H1 (cell line): ENCODE measurements around the gene KHSRP. TPM values are rescaled to one million over a fixed set of nuclear protein-coding genes. Genes with fewer than 3 reads are reported as not detected.
A peak's percentile ranks its signal among the peaks of the same experiment; 100 is the strongest.

Experiments
- CTCF ChIA-PET: fragments of 300-600 bp; sonication (Branson Sonifier 250); formaldehyde crosslinking; loops from one replicate; lab custom pipeline; 2021; ENCODE audit not compliant: partially characterized antibody; lab: Charles Lee
- POLR2A ChIA-PET: fragments of 300-600 bp; sonication (Branson Sonifier 250); formaldehyde crosslinking; loops from one replicate; lab custom pipeline; 2021; ENCODE audit warnings: inconsistent platforms; ENCODE audit not compliant: partially characterized antibody; lab: Charles Lee
- DNase-seq, 2 experiments: peaks; one replicate each; pipeline versions ENCODE4 v3.0.0 to v3.0.0-alpha.2; 2010 to 2022; ENCODE audit warnings: low spot score in 2 of 2, low read depth in 1 of 2, mixed read lengths in 1 of 2
- FAIRE-seq: peaks from 2 replicates; lab custom pipeline; 2011; peaks lifted over from hg19 to GRCh38; lab: Jason Lieb, UNC
- H2AFZ ChIP-seq: 2 replicates; pipeline ENCODE4 v1.8.1; 2012; ENCODE audit warnings: low read length, inconsistent platforms
- H2AK5ac ChIP-seq: 2 replicates; pipeline ENCODE4 v1.6.1; 2013; ENCODE audit warnings: low read depth, low read length
- H2BK120ac ChIP-seq: replicated peaks from 2 replicates; pipeline ENCODE3; 2013; ENCODE audit warnings: low read depth, low read length, inconsistent platforms
- H2BK12ac ChIP-seq: 2 replicates; pipeline ENCODE4 v1.6.1; 2013; ENCODE audit warnings: low read depth, low read length
- H2BK15ac ChIP-seq: 2 replicates; pipeline ENCODE4 v1.6.1; 2013; ENCODE audit warnings: low read length
- H2BK20ac ChIP-seq: 2 replicates; pipeline ENCODE4 v1.6.1; 2013; ENCODE audit warnings: low read length
- H2BK5ac ChIP-seq: 2 replicates; pipeline ENCODE4 v1.6.1; 2013; ENCODE audit warnings: low read depth, low read length
- H3K14ac ChIP-seq: 2 replicates; pipeline ENCODE4 v1.6.1; 2013; ENCODE audit warnings: inconsistent platforms; ENCODE audit not compliant: insufficient read length
- H3K18ac ChIP-seq: 2 replicates; pipeline ENCODE4 v1.6.1; 2013; ENCODE audit warnings: low read length; ENCODE audit errors: extremely low read depth
- H3K23ac ChIP-seq: 2 replicates; pipeline ENCODE4 v1.6.1; 2013; ENCODE audit warnings: inconsistent platforms; ENCODE audit not compliant: insufficient read length
- H3K23me2 ChIP-seq: 2 replicates; pipeline ENCODE4 v1.6.1; 2013; ENCODE audit warnings: low read depth, low read length
- H3K27ac ChIP-seq: 2 replicates; pipeline ENCODE4 v1.6.1; 2011; ENCODE audit warnings: low read depth, low read length, inconsistent platforms
- H3K27me3 ChIP-seq, 4 experiments: replicated peaks in 1 of 4; 1 replicate in 1 of 4; 2 replicates in 3 of 4; pipeline versions ENCODE4 v1.6.1 to v1.8.1; 2011 to 2013; ENCODE audit warnings: low read length in 3 of 4, mild to moderate bottlenecking in 3 of 4, inconsistent platforms in 2 of 4, mixed read lengths in 2 of 4, moderate library complexity in 1 of 4; ENCODE audit not compliant: control insufficient read depth in 3 of 4, insufficient read depth in 3 of 4; ENCODE audit errors: extremely low read depth in 1 of 4
- H3K36me3 ChIP-seq, 4 experiments: 2 replicates each; pipeline versions ENCODE4 v1.6.1 to v1.8.1; 2011 to 2013; ENCODE audit warnings: mild to moderate bottlenecking in 4 of 4, low read length in 3 of 4, moderate library complexity in 2 of 4, control low read depth in 1 of 4, inconsistent platforms in 1 of 4; ENCODE audit not compliant: insufficient read depth in 4 of 4, control insufficient read depth in 2 of 4
- H3K4ac ChIP-seq: replicated peaks from 2 replicates; pipeline ENCODE3; 2013; ENCODE audit warnings: low read length, low read depth, mixed read lengths, inconsistent platforms; ENCODE audit not compliant: insufficient read length
- H3K4me1 ChIP-seq, 4 experiments: replicated peaks in 1 of 4; 1 replicate in 1 of 4; 2 replicates in 3 of 4; pipeline versions ENCODE4 v1.6.1 to v1.8.1; 2011 to 2013; ENCODE audit warnings: low read length in 3 of 4, inconsistent platforms in 2 of 4, mixed read lengths in 1 of 4; ENCODE audit not compliant: insufficient read depth in 4 of 4, control insufficient read depth in 3 of 4
- H3K4me2 ChIP-seq, 2 experiments: 2 replicates each; pipeline versions ENCODE4 v1.6.1 to v1.8.1; 2011 to 2013; ENCODE audit warnings: low read depth in 2 of 2, low read length in 2 of 2, control low read depth in 1 of 2, inconsistent platforms in 1 of 2, mild to moderate bottlenecking in 1 of 2; ENCODE audit not compliant: insufficient read depth in 1 of 2
- H3K4me3 ChIP-seq, 4 experiments: fragments of 200-600, 300-600 bp in 1 of 4; sonication (generic), shearing (Covaris generic), sonication (Bioruptor Twin) in 1 of 4; 2 replicates each; pipeline versions ENCODE4 v1.5.1 to v1.8.1; 2011 to 2016; ENCODE audit warnings: low read length in 4 of 4, low read depth in 3 of 4, control low read depth in 2 of 4, inconsistent platforms in 2 of 4, mild to moderate bottlenecking in 2 of 4, mixed read lengths in 1 of 4, moderate library complexity in 1 of 4; ENCODE audit not compliant: insufficient read depth in 2 of 4; ENCODE audit errors: extremely low read depth in 1 of 4
- H3K56ac ChIP-seq: replicated peaks from 2 replicates; pipeline ENCODE3; 2013; ENCODE audit warnings: low read depth, mild to moderate bottlenecking, mixed read lengths, low read length, inconsistent platforms; ENCODE audit not compliant: insufficient read length
- H3K79me1 ChIP-seq: 2 replicates; pipeline ENCODE4 v1.6.1; 2013; ENCODE audit warnings: low read depth, low read length, control low read depth
- H3K79me2 ChIP-seq, 2 experiments: 2 replicates each; pipeline versions ENCODE4 v1.6.1 to v1.8.1; 2012 to 2013; ENCODE audit warnings: low read length in 2 of 2, mild to moderate bottlenecking in 2 of 2, inconsistent platforms in 1 of 2; ENCODE audit not compliant: insufficient read depth in 2 of 2, control insufficient read depth in 1 of 2
- H3K9ac ChIP-seq, 4 experiments: replicated peaks in 1 of 4; 1 replicate in 1 of 4; 2 replicates in 3 of 4; pipeline versions ENCODE4 v1.6.1 to v1.8.1; 2011 to 2013; ENCODE audit warnings: low read depth in 3 of 4, low read length in 3 of 4, control low read depth in 2 of 4, mild to moderate bottlenecking in 2 of 4, moderate library complexity in 2 of 4, inconsistent platforms in 1 of 4; ENCODE audit errors: extremely low read depth in 1 of 4
- H3K9me3 ChIP-seq, 2 experiments: 2 replicates each; pipeline versions ENCODE4 v1.6.1 to v1.8.1; 2012 to 2013; ENCODE audit warnings: mild to moderate bottlenecking in 2 of 2, moderate library complexity in 2 of 2, control low read depth in 1 of 2, inconsistent platforms in 1 of 2, low read depth in 1 of 2, low read length in 1 of 2, mixed read lengths in 1 of 2; ENCODE audit not compliant: insufficient read depth in 2 of 2
- H4K20me1 ChIP-seq, 2 experiments: replicated peaks in 1 of 2; 2 replicates each; pipeline versions ENCODE3 to v1.8.1; 2011 to 2013; ENCODE audit warnings: inconsistent platforms in 2 of 2, low read length in 2 of 2, mild to moderate bottlenecking in 1 of 2; ENCODE audit not compliant: insufficient read depth in 2 of 2, control insufficient read depth in 1 of 2
- H4K5ac ChIP-seq: 2 replicates; pipeline ENCODE4 v1.6.1; 2013; ENCODE audit warnings: low read length, low read depth, mixed read lengths, inconsistent platforms; ENCODE audit not compliant: insufficient read length
- H4K8ac ChIP-seq: 2 replicates; pipeline ENCODE4 v1.8.0; 2013; ENCODE audit warnings: mild to moderate bottlenecking, moderate library complexity, low read length, inconsistent platforms; ENCODE audit not compliant: insufficient read depth; ENCODE audit errors: extremely low read depth
- H4K91ac ChIP-seq: replicated peaks from 2 replicates; pipeline ENCODE3; 2013; ENCODE audit warnings: low read length, mixed read lengths, inconsistent platforms; ENCODE audit not compliant: insufficient read length
- MAFK ChIP-seq: IDR thresholded peaks from 2 replicates; pipeline ENCODE4 v1.6.1; 2012; ENCODE audit warnings: low read depth, mild to moderate bottlenecking, improper control_type of control experiment, low read length
- POU5F1 ChIP-seq: IDR thresholded peaks from 2 replicates; pipeline ENCODE4 v1.6.1; 2011; ENCODE audit warnings: low read depth, mild to moderate bottlenecking, low read length, moderate library complexity
- TEAD4 ChIP-seq: IDR thresholded peaks from 2 replicates; pipeline ENCODE4 v1.6.1; 2012; ENCODE audit warnings: low read depth, low read length, inconsistent platforms, mixed read lengths
- WGBS, 2 experiments: shearing (Covaris generic) in 1 of 2; methylation state at CpG; one replicate each; pipeline versions ENCODE4 v1.1.6 to v1.1.7; 2013 to 2015; ENCODE audit warnings: low lambda C conversion rate in 2 of 2, mixed read lengths in 2 of 2, inconsistent platforms in 1 of 2, low coverage in 1 of 2, missing lambda C conversion rate in 1 of 2; ENCODE audit not compliant: insufficient replicate concordance in 2 of 2, insufficient coverage in 1 of 2, insufficient read length in 1 of 2; ENCODE audit errors: extremely low coverage in 1 of 2, missing lambda C conversion rate in 1 of 2; 5-methylcytosine and 5-hydroxymethylcytosine counted together
- polyA plus RNA-seq, 7 experiments: library from polyadenylated mRNA; depleted of rRNA in 3 of 7; stranded (reverse) in 5 of 7; unstranded in 2 of 7; fragments of >200 nt in 5 of 7; fragments of 200-250 nt in 2 of 7; gene quantifications; 1 replicate in 5 of 7; 2 replicates in 1 of 7; 4 replicates in 1 of 7; pipeline versions ENCODE4 v1.2.1 to v1.2.3, GENCODE V29; 2011 to 2013; ENCODE audit warnings: missing spikeins in 2 of 7, mixed read lengths in 2 of 7
- total RNA-seq: library from RNA; stranded (reverse); fragmentation: NEBNext Ultra II Directional; extraction: Animal tissue kit (Norgen Biotek cat#: 25700); gene quantifications from 2 replicates; pipeline ENCODE4 v1.2.1, GENCODE V29; 2021

Gene KHSRP
- total and polyA plus RNA-seq, 2 of the 8 experiments (the other 6 are each of a cell fraction or from before 2014, with no cell fraction given): 143 to 573 TPM

DNA sequence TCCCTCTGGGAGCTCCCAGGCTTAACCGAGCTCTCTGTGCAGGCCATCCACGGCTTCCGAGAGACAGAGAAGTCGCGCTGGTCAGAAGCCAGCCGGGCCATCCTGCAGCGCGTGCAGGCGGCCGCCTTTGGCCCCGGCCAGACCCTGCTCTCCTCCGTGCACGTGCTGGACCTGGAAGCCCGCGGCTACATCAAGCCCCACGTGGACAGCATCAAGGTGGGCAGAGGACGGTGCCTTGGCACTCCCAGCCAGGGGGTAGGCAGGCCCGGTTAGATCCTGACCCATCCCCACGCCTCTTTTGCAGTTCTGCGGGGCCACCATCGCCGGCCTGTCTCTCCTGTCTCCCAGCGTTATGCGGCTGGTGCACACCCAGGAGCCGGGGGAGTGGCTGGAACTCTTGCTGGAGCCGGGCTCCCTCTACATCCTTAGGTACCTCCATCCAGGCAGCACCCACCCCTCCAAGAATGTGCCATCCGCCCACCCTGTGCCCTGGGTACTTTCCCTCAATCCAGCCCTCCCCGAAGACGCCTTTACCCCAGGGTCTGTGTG is 50.4 kb downstream of the KHSRP start:
- Histone ChIP-seq H4K5ac (no peak overlapping the region), H3K4me2 (peak overlapping the region; percentile 50 to 74), H2BK20ac (no peak overlapping the region), H4K91ac (peak overlapping the region; percentile 41), H3K4me3 (peak overlapping the region in 3 of 4 experiments; percentile 26 to 52 (median 33); a peak in 4 of 8 replicates), H3K14ac (no peak overlapping the region), H3K9me3 (no peaks in the 10 kb centered on the region), H3K18ac (peak overlapping the region; percentile 83), H4K8ac (peak overlapping the region; percentile 22; the same call in 1 of the 2 replicates), H2BK15ac (0 out of 2 replicates have a peak overlapping the region, but pooled peaks have one; percentile 0), H2AFZ (no peak overlapping the region), H2BK12ac (no peak overlapping the region), H3K9ac (no peak overlapping the region; a peak in 1 of 7 replicates), H2BK5ac (peak overlapping the region; percentile 67; the same call in 1 of the 2 replicates), H3K79me1 (no peaks in the 10 kb centered on the region), H3K23me2 (peaks cover 4% of the 10 kb centered on the region; the same call in 1 of the 2 replicates), H3K27me3 (no peaks in the 10 kb centered on the region), H4K20me1 (peaks cover 0 to 6% of the 10 kb centered on the region in 2 experiments), H3K79me2 (no peaks in the 10 kb centered on the region), H3K23ac (no peak overlapping the region), H2AK5ac (0 out of 2 replicates have a peak overlapping the region, but pooled peaks have one; percentile 39), H3K4ac (no peak overlapping the region), H3K4me1 (peaks cover 0 to 11% (median 7%) of the 10 kb centered on the region in 4 experiments; a peak in 5 of 7 replicates), H3K36me3 (peaks cover 0 to 9% (median 2%) of the 10 kb centered on the region in 4 experiments; a peak in 3 of 8 replicates), H2BK120ac (no peak overlapping the region), H3K56ac (peak overlapping the region; percentile 60), H3K27ac (peak overlapping the region; percentile 30)
- no peak for FAIRE-seq
- TF ChIP-seq MAFK: no peak
- no peak for TF ChIP-seq TEAD4
- no peak for TF ChIP-seq POU5F1
- no peak for DNase-seq
- CTCF ChIA-PET: interaction anchor here (0.7 kb wide), 1 partner anchor 175 kb away, joined by 3 read pairs; no protein-coding TSS in a partner anchor
- POLR2A ChIA-PET: interaction anchor here (1.0 to 9.9 kb wide), 4 partner anchors 14 to 546 kb away, joined by 3 to 81 read pairs (median 10); partner anchors contain the start of genes CLPP and GTF2F1
- 81% methylated on average over 25 of the region's 29 CpGs; no CpG with 5 or more reads in 1 of the 2 experiments for WGBS, 2 experiments
